PC-9 (cell line): Measurements from ENCODE around the gene ZDHHC18. TPM values are rescaled to one million over a fixed set of nuclear protein-coding genes. Genes with fewer than 3 reads are reported as not detected.

Source experiments
- BruUV-seq: library from RNA; stranded (reverse); fragments of 400-500 nt; replicated peaks from 2 replicates; lab custom pipeline; 2021; lab: Mats Ljungman, UMichigan
- CTCF ChIA-PET: fragments of 300-600 bp; sonication (Branson Sonifier 250); formaldehyde crosslinking; loops from one replicate; lab custom pipeline; 2022; ENCODE audit warnings: antibody characterized with exemption; lab: Charles Lee
- POLR2A ChIA-PET: fragments of 300-600 bp; sonication (Branson Sonifier 250); formaldehyde crosslinking; loops from one replicate; lab custom pipeline; 2022; ENCODE audit warnings: antibody characterized with exemption; ENCODE audit not compliant: unreplicated experiment; lab: Charles Lee
- DNase-seq, 2 experiments: peaks; one replicate each; pipeline versions ENCODE4 v3.0.0 to v3.0.0-alpha.2; 2015 to 2022; ENCODE audit warnings: mixed read lengths in 1 of 2
- H2AFZ ChIP-seq: fragments of 200-600 bp; sonication (generic); 2 replicates; pipeline ENCODE4 v1.8.1; 2017; ENCODE audit warnings: antibody characterized with exemption
- H3F3A ChIP-seq: fragments of 200-600 bp; sonication (generic); 2 replicates; pipeline ENCODE4 v1.8.1; 2017; ENCODE audit warnings: antibody characterized with exemption, mild to moderate bottlenecking, low read depth; ENCODE audit not compliant: insufficient read depth
- H3K27ac ChIP-seq: fragments of 200-600 bp; sonication (generic); 2 replicates; pipeline ENCODE4 v1.6.1; 2016; ENCODE audit warnings: mixed run types
- H3K27me3 ChIP-seq: fragments of 200-600 bp; sonication (generic); 2 replicates; pipeline ENCODE4 v1.6.1; 2016; ENCODE audit warnings: low read depth, mixed run types; ENCODE audit not compliant: insufficient read depth
- H3K36me3 ChIP-seq: fragments of 200-600 bp; sonication (generic); 2 replicates; pipeline ENCODE4 v1.6.1; 2016; ENCODE audit warnings: low read depth, mixed run types
- H3K4me1 ChIP-seq: fragments of 200-600 bp; sonication (generic); replicated peaks from 2 replicates; pipeline ENCODE4 v1.6.1; 2016; ENCODE audit warnings: mixed run types; ENCODE audit not compliant: insufficient read depth
- H3K4me2 ChIP-seq: fragments of 200-600 bp; sonication (generic); 2 replicates; pipeline ENCODE4 v1.6.1; 2017; ENCODE audit warnings: mixed run types
- H3K4me3 ChIP-seq: fragments of 200-600 bp; sonication (generic); 2 replicates; pipeline ENCODE4 v1.6.1; 2016; ENCODE audit warnings: mixed run types
- H3K79me2 ChIP-seq: fragments of 200-600 bp; sonication (generic); 2 replicates; pipeline ENCODE4 v1.6.1; 2017; ENCODE audit warnings: low read depth, mixed run types
- H3K9me2 ChIP-seq: fragments of 200-600 bp; sonication (generic); 2 replicates; pipeline ENCODE4 v1.8.1; 2017; ENCODE audit warnings: mild to moderate bottlenecking; ENCODE audit not compliant: insufficient read depth
- H3K9me3 ChIP-seq: fragments of 200-600 bp; sonication (generic); 2 replicates; pipeline ENCODE4 v1.8.1; 2016; ENCODE audit warnings: low read depth; ENCODE audit not compliant: insufficient read depth
- H4K20me1 ChIP-seq: fragments of 200-600 bp; sonication (generic); 2 replicates; pipeline ENCODE4 v1.8.1; 2017; ENCODE audit not compliant: insufficient read depth
- EZH2 ChIP-seq: fragments of 200-600 bp; sonication (generic); IDR thresholded peaks from 2 replicates; pipeline ENCODE4 v1.8.0; 2017; ENCODE audit warnings: antibody characterized with exemption, low read depth
- intact Hi-C: fragments of 100-400 bp; cut with micrococcal nuclease; formaldehyde crosslinking; loops from one replicate; pipeline ENCODE4 v1.10.0; 2022; ENCODE audit not compliant: unreplicated experiment
- total RNA-seq: library from RNA; stranded (reverse); gene quantifications from 2 replicates; pipeline ENCODE4 v1.2.3, GENCODE V29; 2021
- TF ChIP-seq, protein P1 (sequence below): fragments of 200-600 bp; sonication (generic); conservative IDR thresholded peaks from 2 replicates; pipeline ENCODE4 v1.6.1; 2017; ENCODE audit warnings: mixed run types, antibody characterized with exemption, mild to moderate bottlenecking, moderate library complexity

ZDHHC18 gene
- total RNA-seq, 1 experiment from 2014 or later = 36.1 TPM

- Histone ChIP-seq H4K20me1 (no peaks in the 10 kb centered on the region), H3K4me2 (no peak overlapping the region), H3K79me2 (no peaks in the 10 kb centered on the region), H3K27me3 (no peaks in the 10 kb centered on the region), H3K36me3 (0 out of 2 replicates have a peak, but pooled peaks cover 4% of the 10 kb centered on the region), H2AFZ (no peak overlapping the region), H3F3A (peaks cover 45% of the 10 kb centered on the region), H3K9me2 (no peaks in the 10 kb centered on the region), H3K9me3 (no peaks in the 10 kb centered on the region), H3K4me1 (peaks cover 63% of the 10 kb centered on the region), H3K4me3 (no peak overlapping the region), H3K27ac (peak overlapping the region; percentile 55)
- TF ChIP-seq, protein P1, sequence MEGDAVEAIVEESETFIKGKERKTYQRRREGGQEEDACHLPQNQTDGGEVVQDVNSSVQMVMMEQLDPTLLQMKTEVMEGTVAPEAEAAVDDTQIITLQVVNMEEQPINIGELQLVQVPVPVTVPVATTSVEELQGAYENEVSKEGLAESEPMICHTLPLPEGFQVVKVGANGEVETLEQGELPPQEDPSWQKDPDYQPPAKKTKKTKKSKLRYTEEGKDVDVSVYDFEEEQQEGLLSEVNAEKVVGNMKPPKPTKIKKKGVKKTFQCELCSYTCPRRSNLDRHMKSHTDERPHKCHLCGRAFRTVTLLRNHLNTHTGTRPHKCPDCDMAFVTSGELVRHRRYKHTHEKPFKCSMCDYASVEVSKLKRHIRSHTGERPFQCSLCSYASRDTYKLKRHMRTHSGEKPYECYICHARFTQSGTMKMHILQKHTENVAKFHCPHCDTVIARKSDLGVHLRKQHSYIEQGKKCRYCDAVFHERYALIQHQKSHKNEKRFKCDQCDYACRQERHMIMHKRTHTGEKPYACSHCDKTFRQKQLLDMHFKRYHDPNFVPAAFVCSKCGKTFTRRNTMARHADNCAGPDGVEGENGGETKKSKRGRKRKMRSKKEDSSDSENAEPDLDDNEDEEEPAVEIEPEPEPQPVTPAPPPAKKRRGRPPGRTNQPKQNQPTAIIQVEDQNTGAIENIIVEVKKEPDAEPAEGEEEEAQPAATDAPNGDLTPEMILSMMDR = no peak
- no peak for TF ChIP-seq EZH2
- intact Hi-C loops = loop anchor here (1.0 to 5.0 kb wide), 5 partner anchors 10 to 250 kb away; partner anchors contain the start of gene TENT5B
- POLR2A ChIA-PET = interaction anchor here (0.6 kb wide), 1 partner anchor 10 kb away, joined by 4 read pairs; the partner anchor contains the start of gene SFN
- no peak for DNase-seq
- BruUV-seq = no TSS peak
- CTCF ChIA-PET = no interaction called here
Observed at GRCh38 chr1:26852701-26853100, 26.2 kb downstream of the ZDHHC18 start.

GRCh38 chr1:26853156-26853555 is 26.7 kb downstream of the ZDHHC18 start:
- peaks cover 63% of the 10 kb centered on the region for H3K4me1 ChIP-seq
- no peak for TF ChIP-seq EZH2
- TF ChIP-seq, protein P1 = peak; percentile 79
- H3K9me2 ChIP-seq = no peaks in the 10 kb centered on the region
- H3K9me3 ChIP-seq = no peaks in the 10 kb centered on the region
- H3K4me3 ChIP-seq = no peak overlapping the region
- peak; percentile 94 to 95 for DNase-seq
- H3K79me2 ChIP-seq = no peaks in the 10 kb centered on the region
- peak overlapping the region; percentile 88 for H3K27ac ChIP-seq
- POLR2A ChIA-PET = interaction anchor here (0.6 kb wide), 1 partner anchor 10 kb away, joined by 4 read pairs; the partner anchor contains the start of gene SFN
- no TSS peak for BruUV-seq
- CTCF ChIA-PET = no interaction called here
- no peak overlapping the region for H2AFZ ChIP-seq
- peak overlapping the region; percentile 44 for H3K4me2 ChIP-seq
- no peaks in the 10 kb centered on the region for H4K20me1 ChIP-seq
- no peaks in the 10 kb centered on the region for H3K27me3 ChIP-seq
- intact Hi-C loops = loop anchor here (1.0 to 5.0 kb wide), 5 partner anchors 9 to 251 kb away; partner anchors contain the start of gene TENT5B
- H3K36me3 ChIP-seq = 0 out of 2 replicates have a peak, but pooled peaks cover 4% of the 10 kb centered on the region
- H3F3A ChIP-seq = peaks cover 42% of the 10 kb centered on the region

DNA sequence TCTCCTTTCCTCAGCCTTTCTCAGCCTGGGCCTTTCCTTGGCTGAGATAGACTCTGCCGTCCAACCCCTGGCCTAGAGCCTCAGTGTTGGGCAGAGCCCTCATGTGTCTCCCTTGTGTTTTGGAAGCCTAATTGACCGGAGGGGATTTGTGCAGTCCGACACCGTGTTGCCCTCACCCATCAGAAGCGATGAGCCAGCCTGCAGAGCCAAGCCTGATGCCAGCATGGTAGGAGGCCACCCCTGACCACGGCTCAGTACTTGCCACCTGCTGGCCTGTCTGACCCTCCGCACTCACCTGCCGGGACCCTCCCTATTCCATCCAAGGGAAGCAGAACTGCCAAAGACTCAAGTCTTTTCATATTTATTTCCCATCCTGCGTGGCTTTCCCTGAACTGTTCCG is 27.1 kb downstream of the ZDHHC18 start:
- no peaks in the 10 kb centered on the region for H4K20me1 ChIP-seq
- peaks cover 42% of the 10 kb centered on the region for H3F3A ChIP-seq
- H3K9me3 ChIP-seq = no peaks in the 10 kb centered on the region
- no peaks in the 10 kb centered on the region for H3K27me3 ChIP-seq
- ChIA-PET CTCF (no interaction called here), POLR2A (interaction anchor here (0.6 kb wide), 1 partner anchor 10 kb away, joined by 4 read pairs; the partner anchor contains the start of gene SFN)
- peaks cover 63% of the 10 kb centered on the region for H3K4me1 ChIP-seq
- peak overlapping the region; percentile 44 for H3K4me2 ChIP-seq
- H3K79me2 ChIP-seq = no peaks in the 10 kb centered on the region
- no peak for DNase-seq
- intact Hi-C loops = loop anchor here (1.0 to 5.0 kb wide), 5 partner anchors 9 to 251 kb away; partner anchors contain the start of gene TENT5B
- no TSS peak for BruUV-seq
- peak overlapping the region; percentile 88 for H3K27ac ChIP-seq
- H3K4me3 ChIP-seq = no peak overlapping the region
- H3K9me2 ChIP-seq = no peaks in the 10 kb centered on the region
- H3K36me3 ChIP-seq = 0 out of 2 replicates have a peak, but pooled peaks cover 4% of the 10 kb centered on the region
- TF ChIP-seq EZH2 = no peak
- no peak overlapping the region for H2AFZ ChIP-seq
